GM12891 (cell line): ENCODE measurements around the gene HOXD4.

ENCODE experiments used
- POLR2A ChIP-seq: IDR thresholded peaks from 2 replicates; pipeline ENCODE4 v1.6.1; 2011; ENCODE audit warnings: low read depth, low read length, control low read depth
- POLR2AphosphoS5 ChIP-seq: IDR thresholded peaks from 2 replicates; pipeline ENCODE4 v1.6.1; 2011; ENCODE audit warnings: low read depth, low read length, control low read depth

- TF ChIP-seq POLR2AphosphoS5, result no peak
- TF ChIP-seq POLR2A, result no peak
Observed at GRCh38 chr2:176147800-176148496, 3.4 kb upstream of the HOXD4 start.
